HEK293 (cell line): ENCODE measurements around the gene RAB3IP.

Source experiments
- CTCF ChIA-PET: fragments of 350-600 bp; formaldehyde crosslinking; extraction: SDS; loops from one replicate; lab custom pipeline; 2021; ENCODE audit warnings: antibody characterized with exemption; lab: Yijun Ruan, JAX
- POLR2A ChIA-PET: fragments of 300-600 bp; formaldehyde crosslinking; extraction: SDS; loops from one replicate; lab custom pipeline; 2020; ENCODE audit warnings: antibody characterized with exemption, inconsistent platforms; lab: Yijun Ruan, JAX
- H3K27ac ChIP-seq: fragments of 200-500 bp; sonication (Bioruptor generic); 2 replicates; pipeline ENCODE4 v1.5.1; 2014; ENCODE audit warnings: low read depth, low read length, control low read depth, inconsistent platforms; ENCODE audit errors: extremely low read depth
- H3K36me3 ChIP-seq, 2 experiments: fragments of 200-500 bp in 1 of 2; sonication (Bioruptor generic) in 1 of 2; 1 replicate in 1 of 2; 2 replicates in 1 of 2; pipeline ENCODE4 v1.5.1; 2014 to 2017; ENCODE audit warnings: inconsistent platforms in 2 of 2, low read length in 2 of 2; ENCODE audit not compliant: control insufficient read depth in 2 of 2, insufficient read depth in 1 of 2
- H3K4me1 ChIP-seq: fragments of 200-500 bp; sonication (Bioruptor generic); 2 replicates; pipeline ENCODE4 v1.5.1; 2014; ENCODE audit warnings: mild to moderate bottlenecking, low read length, inconsistent platforms; ENCODE audit not compliant: control insufficient read depth, insufficient read depth
- H3K4me3 ChIP-seq: 2 replicates; pipeline ENCODE4 v1.5.1; 2011; ENCODE audit warnings: low read depth, mild to moderate bottlenecking, control low read depth, low read length, moderate library complexity
- H3K9me3 ChIP-seq: fragments of 200-500 bp; sonication (Bioruptor generic); 2 replicates; pipeline ENCODE4 v1.5.1; 2014; ENCODE audit warnings: low read depth, low read length, inconsistent platforms; ENCODE audit not compliant: control insufficient read depth, insufficient read depth
- SP3 ChIP-seq: fragments of 450-650 bp; formaldehyde crosslinking; IDR thresholded peaks from 2 replicates; pipeline ENCODE4 v1.5.1; 2016; ENCODE audit warnings: missing biosample characterization, missing genetic modification characterization
- TRIM28 ChIP-seq: IDR thresholded peaks from 2 replicates; pipeline ENCODE4 v1.6.1; 2011; ENCODE audit warnings: low read length, control low read depth, borderline replicate concordance
- YY1 ChIP-seq: fragments of 450-650 bp; formaldehyde crosslinking; IDR thresholded peaks from 2 replicates; pipeline ENCODE4 v1.5.1; 2018; ENCODE audit warnings: missing biosample characterization, missing genetic modification characterization
- ZBTB17 ChIP-seq: fragments of 450-650 bp; formaldehyde crosslinking; IDR thresholded peaks from 2 replicates; pipeline ENCODE4 v1.5.1; 2016; ENCODE audit warnings: missing biosample characterization, missing genetic modification characterization
- ZBTB7A ChIP-seq: fragments of 450-650 bp; formaldehyde crosslinking; IDR thresholded peaks from 2 replicates; pipeline ENCODE4 v1.5.1; 2016; ENCODE audit warnings: low read depth, missing biosample characterization, missing genetic modification characterization
- ZIC2 ChIP-seq: fragments of 450-650 bp; formaldehyde crosslinking; IDR thresholded peaks from 2 replicates; pipeline ENCODE4 v1.5.1; 2016; ENCODE audit warnings: missing biosample characterization, missing genetic modification characterization
- ZNF10 ChIP-seq: fragments of 450-650 bp; formaldehyde crosslinking; IDR thresholded peaks from 2 replicates; pipeline ENCODE4 v1.5.1; 2017; ENCODE audit warnings: missing biosample characterization, missing genetic modification characterization
- ZNF121 ChIP-seq: fragments of 450-650 bp; formaldehyde crosslinking; IDR thresholded peaks from 2 replicates; pipeline ENCODE4 v1.5.1; 2016; ENCODE audit warnings: missing biosample characterization, missing genetic modification characterization
- ZNF146 ChIP-seq: fragments of 450-650 bp; formaldehyde crosslinking; IDR thresholded peaks from 2 replicates; pipeline ENCODE4 v1.5.1; 2016; ENCODE audit warnings: missing biosample characterization, missing genetic modification characterization
- ZNF16 ChIP-seq: fragments of 450-650 bp; formaldehyde crosslinking; IDR thresholded peaks from 2 replicates; pipeline ENCODE4 v1.5.1; 2016; ENCODE audit warnings: low read depth, missing biosample characterization, missing genetic modification characterization
- ZNF214 ChIP-seq: fragments of 450-650 bp; formaldehyde crosslinking; IDR thresholded peaks from 2 replicates; pipeline ENCODE4 v1.5.1; 2017; ENCODE audit warnings: missing biosample characterization, mild to moderate bottlenecking, missing genetic modification characterization, borderline replicate concordance
- ZNF324 ChIP-seq: fragments of 450-650 bp; formaldehyde crosslinking; IDR thresholded peaks from 2 replicates; pipeline ENCODE4 v1.5.1; 2016; ENCODE audit warnings: missing biosample characterization, missing genetic modification characterization
- ZNF473 ChIP-seq: fragments of 450-650 bp; formaldehyde crosslinking; IDR thresholded peaks from 2 replicates; pipeline ENCODE4 v1.5.1; 2017; ENCODE audit warnings: missing biosample characterization, missing genetic modification characterization
- ZNF48 ChIP-seq: fragments of 450-650 bp; formaldehyde crosslinking; IDR thresholded peaks from 2 replicates; pipeline ENCODE4 v1.5.1; 2016; ENCODE audit warnings: missing biosample characterization, missing genetic modification characterization
- ZNF501 ChIP-seq: fragments of 450-650 bp; formaldehyde crosslinking; IDR thresholded peaks from 2 replicates; pipeline ENCODE4 v1.5.1; 2016; ENCODE audit warnings: missing biosample characterization, missing genetic modification characterization
- ZNF544 ChIP-seq: fragments of 450-650 bp; formaldehyde crosslinking; IDR thresholded peaks from 2 replicates; pipeline ENCODE4 v1.5.0; 2017; ENCODE audit warnings: missing biosample characterization, missing genetic modification characterization
- ZNF560 ChIP-seq: fragments of 450-650 bp; formaldehyde crosslinking; IDR thresholded peaks from 2 replicates; pipeline ENCODE4 v1.5.1; 2017; ENCODE audit warnings: missing biosample characterization, missing genetic modification characterization, borderline replicate concordance
- ZNF561 ChIP-seq: fragments of 450-650 bp; IDR thresholded peaks from 2 replicates; pipeline ENCODE4 v1.5.1; 2018; ENCODE audit warnings: missing biosample characterization, missing genetic modification characterization, borderline replicate concordance
- ZNF596 ChIP-seq: fragments of 450-650 bp; IDR thresholded peaks from 2 replicates; pipeline ENCODE4 v1.5.0; 2018; ENCODE audit warnings: missing biosample characterization, mild to moderate bottlenecking, missing genetic modification characterization, moderate library complexity
- ZNF660 ChIP-seq: fragments of 450-650 bp; IDR thresholded peaks from 2 replicates; pipeline ENCODE4 v1.5.1; 2018; ENCODE audit warnings: missing biosample characterization, mild to moderate bottlenecking, missing genetic modification characterization
- ZNF776 ChIP-seq: fragments of 450-650 bp; formaldehyde crosslinking; IDR thresholded peaks from 2 replicates; pipeline ENCODE4 v1.5.0; 2017; ENCODE audit warnings: missing biosample characterization, missing genetic modification characterization, borderline replicate concordance
- TF ChIP-seq, protein P1 (sequence below): sonication (generic); formaldehyde crosslinking; IDR thresholded peaks from 2 replicates; pipeline ENCODE4 v1.8.1; 2022; ENCODE audit warnings: mild to moderate bottlenecking, moderate library complexity, missing genetic modification reagents
- TF ChIP-seq, protein P2 (sequence below): fragments of 450-650 bp; formaldehyde crosslinking; IDR thresholded peaks from 2 replicates; pipeline ENCODE4 v1.5.1; 2017; ENCODE audit warnings: missing biosample characterization, mild to moderate bottlenecking, missing genetic modification characterization, moderate library complexity
- TF ChIP-seq, protein P3 (sequence below): fragments of 450-650 bp; formaldehyde crosslinking; IDR thresholded peaks from 2 replicates; pipeline ENCODE4 v1.5.1; 2017; ENCODE audit warnings: missing biosample characterization, missing genetic modification characterization
- TF ChIP-seq, protein P4 (sequence below): fragments of 450-650 bp; formaldehyde crosslinking; IDR thresholded peaks from 2 replicates; pipeline ENCODE4 v1.5.1; 2016; ENCODE audit warnings: missing biosample characterization, missing genetic modification characterization
- TF ChIP-seq, protein P5 (sequence below): fragments of 450-650 bp; formaldehyde crosslinking; IDR thresholded peaks from 2 replicates; pipeline ENCODE4 v1.5.1; 2016; ENCODE audit warnings: missing biosample characterization, missing genetic modification characterization
- TF ChIP-seq, protein P6 (sequence below): fragments of 450-650 bp; formaldehyde crosslinking; IDR thresholded peaks from 2 replicates; pipeline ENCODE4 v1.5.1; 2016; ENCODE audit warnings: missing biosample characterization, missing genetic modification characterization

RAB3IP gene

DNA sequence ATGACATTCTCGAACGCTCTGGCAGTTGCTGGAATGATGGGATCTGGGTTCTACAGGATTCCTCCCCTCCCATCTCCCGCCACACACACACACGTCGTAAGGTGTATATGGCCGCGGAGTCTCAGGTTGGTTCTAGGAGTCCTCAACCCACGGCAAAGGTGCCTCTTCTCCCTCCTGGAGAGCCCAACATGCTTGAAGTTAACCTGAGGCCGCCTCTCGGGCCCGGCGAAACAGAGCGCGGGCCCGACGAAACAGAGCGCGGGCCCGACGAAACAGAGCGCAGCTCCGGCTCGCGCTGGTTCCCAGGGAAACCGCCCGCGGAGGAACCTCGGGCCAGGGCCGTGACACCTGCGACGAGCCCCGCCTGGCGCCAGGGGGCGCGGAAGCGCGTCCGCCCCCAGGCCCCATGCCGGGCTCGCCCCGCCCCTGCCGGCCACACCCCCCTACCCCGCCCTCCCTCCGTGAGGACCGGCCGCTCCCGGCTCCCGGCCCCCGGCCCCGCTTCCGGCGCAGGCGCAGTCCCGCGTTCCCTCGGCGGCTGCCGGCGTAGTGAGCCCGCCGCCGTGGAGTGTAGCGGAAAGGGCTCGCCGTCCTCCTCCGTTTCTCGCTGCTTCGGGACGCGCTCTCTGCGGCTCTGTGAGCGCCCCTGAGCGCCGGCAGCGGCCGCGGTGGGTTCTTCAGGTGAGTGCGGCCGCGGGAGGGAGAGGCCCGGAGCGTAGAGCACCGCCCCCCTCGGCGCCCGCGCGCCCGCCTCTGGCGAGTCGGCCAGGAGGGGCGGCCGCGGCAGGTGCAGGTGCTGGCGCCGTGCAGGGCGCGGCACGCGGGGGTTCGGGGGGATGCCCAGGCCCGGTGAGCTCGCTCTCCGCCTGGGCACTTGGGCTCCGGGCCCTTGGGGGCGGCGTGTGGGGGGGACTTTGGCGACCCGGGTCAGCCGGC, at the start of gene RAB3IP (continued):
- TF ChIP-seq, protein P1, sequence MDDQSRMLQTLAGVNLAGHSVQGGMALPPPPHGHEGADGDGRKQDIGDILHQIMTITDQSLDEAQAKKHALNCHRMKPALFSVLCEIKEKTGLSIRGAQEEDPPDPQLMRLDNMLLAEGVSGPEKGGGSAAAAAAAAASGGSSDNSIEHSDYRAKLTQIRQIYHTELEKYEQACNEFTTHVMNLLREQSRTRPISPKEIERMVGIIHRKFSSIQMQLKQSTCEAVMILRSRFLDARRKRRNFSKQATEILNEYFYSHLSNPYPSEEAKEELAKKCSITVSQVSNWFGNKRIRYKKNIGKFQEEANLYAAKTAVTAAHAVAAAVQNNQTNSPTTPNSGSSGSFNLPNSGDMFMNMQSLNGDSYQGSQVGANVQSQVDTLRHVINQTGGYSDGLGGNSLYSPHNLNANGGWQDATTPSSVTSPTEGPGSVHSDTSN, result peak; percentile 13; the same call in 1 of the 2 replicates
- TF ChIP-seq ZNF121 (tag by site-specific recombination) (no peak), ZNF561 (tag by site-specific recombination) (peak; percentile 64; the same call in 1 of the 2 replicates), SP3 (tag by site-specific recombination) (peak; percentile 35; the same call in 1 of the 2 replicates), ZNF501 (peak; percentile 26; the same call in 1 of the 2 replicates), ZNF776 (tag by site-specific recombination) (peak; percentile 99)
- TF ChIP-seq, protein P2, sequence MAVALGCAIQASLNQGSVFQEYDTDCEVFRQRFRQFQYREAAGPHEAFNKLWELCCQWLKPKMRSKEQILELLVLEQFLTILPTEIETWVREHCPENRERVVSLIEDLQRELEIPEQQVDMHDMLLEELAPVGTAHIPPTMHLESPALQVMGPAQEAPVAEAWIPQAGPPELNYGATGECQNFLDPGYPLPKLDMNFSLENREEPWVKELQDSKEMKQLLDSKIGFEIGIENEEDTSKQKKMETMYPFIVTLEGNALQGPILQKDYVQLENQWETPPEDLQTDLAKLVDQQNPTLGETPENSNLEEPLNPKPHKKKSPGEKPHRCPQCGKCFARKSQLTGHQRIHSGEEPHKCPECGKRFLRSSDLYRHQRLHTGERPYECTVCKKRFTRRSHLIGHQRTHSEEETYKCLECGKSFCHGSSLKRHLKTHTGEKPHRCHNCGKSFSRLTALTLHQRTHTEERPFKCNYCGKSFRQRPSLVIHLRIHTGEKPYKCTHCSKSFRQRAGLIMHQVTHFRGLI (tag by site-specific recombination), result 0 out of 2 replicates have a peak, but pooled peaks have one; percentile 53

DNA sequence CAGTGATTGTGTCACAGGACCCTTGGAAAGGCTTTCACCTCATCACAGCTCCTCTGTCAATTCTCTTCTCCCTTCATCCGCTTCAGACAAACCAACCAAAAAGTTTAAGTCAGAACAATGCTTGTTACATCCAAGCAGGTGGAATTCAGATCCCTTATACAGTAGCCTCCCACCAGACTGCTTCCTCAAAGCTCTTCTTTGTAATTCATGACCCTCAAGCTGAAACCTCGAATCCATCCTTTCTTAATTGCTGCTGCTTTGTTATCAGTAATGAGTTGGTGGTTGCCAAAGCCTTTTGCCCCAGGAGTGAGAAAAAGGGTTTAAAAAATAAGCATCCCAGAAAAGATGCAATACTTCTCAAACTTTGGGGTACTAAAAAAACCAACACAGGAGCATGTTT, 49.0 kb upstream of the RAB3IP start:
- ChIA-PET CTCF (interaction anchor here (0.7 to 1.0 kb wide), 3 partner anchors 18 to 211 kb away, joined by 3 read pairs; no protein-coding TSS in a partner anchor), POLR2A (no interaction called here)
- Histone ChIP-seq H3K9me3 (no peaks in the 10 kb centered on the region), H3K4me3 (no peak overlapping the region), H3K36me3 (no peaks in the 10 kb centered on the region), H3K27ac (no peak overlapping the region), H3K4me1 (0 out of 2 replicates have a peak, but pooled peaks cover 2% of the 10 kb centered on the region)
- TF ChIP-seq ZIC2 (tag by site-specific recombination) (no peak), ZBTB17 (tag by site-specific recombination) (no peak), ZNF324 (tag by site-specific recombination) (no peak), ZNF473 (tag by site-specific recombination) (no peak), TRIM28 (no peak), ZNF214 (no peak), ZNF660 (tag by site-specific recombination) (no peak), ZNF146 (tag by site-specific recombination) (no peak), ZNF16 (tag by site-specific recombination) (no peak), ZNF10 (no peak), ZNF48 (tag by site-specific recombination) (no peak), ZBTB7A (tag by site-specific recombination) (no peak), ZNF560 (no peak), ZNF596 (tag by site-specific recombination) (no peak), ZNF544 (tag by site-specific recombination) (no peak), YY1 (tag by site-specific recombination) (no peak)
- TF ChIP-seq, protein P3, sequence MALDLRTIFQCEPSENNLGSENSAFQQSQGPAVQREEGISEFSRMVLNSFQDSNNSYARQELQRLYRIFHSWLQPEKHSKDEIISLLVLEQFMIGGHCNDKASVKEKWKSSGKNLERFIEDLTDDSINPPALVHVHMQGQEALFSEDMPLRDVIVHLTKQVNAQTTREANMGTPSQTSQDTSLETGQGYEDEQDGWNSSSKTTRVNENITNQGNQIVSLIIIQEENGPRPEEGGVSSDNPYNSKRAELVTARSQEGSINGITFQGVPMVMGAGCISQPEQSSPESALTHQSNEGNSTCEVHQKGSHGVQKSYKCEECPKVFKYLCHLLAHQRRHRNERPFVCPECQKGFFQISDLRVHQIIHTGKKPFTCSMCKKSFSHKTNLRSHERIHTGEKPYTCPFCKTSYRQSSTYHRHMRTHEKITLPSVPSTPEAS (tag by site-specific recombination), result no peak
- TF ChIP-seq, protein P4, sequence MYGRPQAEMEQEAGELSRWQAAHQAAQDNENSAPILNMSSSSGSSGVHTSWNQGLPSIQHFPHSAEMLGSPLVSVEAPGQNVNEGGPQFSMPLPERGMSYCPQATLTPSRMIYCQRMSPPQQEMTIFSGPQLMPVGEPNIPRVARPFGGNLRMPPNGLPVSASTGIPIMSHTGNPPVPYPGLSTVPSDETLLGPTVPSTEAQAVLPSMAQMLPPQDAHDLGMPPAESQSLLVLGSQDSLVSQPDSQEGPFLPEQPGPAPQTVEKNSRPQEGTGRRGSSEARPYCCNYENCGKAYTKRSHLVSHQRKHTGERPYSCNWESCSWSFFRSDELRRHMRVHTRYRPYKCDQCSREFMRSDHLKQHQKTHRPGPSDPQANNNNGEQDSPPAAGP, result no peak
- TF ChIP-seq, protein P5, sequence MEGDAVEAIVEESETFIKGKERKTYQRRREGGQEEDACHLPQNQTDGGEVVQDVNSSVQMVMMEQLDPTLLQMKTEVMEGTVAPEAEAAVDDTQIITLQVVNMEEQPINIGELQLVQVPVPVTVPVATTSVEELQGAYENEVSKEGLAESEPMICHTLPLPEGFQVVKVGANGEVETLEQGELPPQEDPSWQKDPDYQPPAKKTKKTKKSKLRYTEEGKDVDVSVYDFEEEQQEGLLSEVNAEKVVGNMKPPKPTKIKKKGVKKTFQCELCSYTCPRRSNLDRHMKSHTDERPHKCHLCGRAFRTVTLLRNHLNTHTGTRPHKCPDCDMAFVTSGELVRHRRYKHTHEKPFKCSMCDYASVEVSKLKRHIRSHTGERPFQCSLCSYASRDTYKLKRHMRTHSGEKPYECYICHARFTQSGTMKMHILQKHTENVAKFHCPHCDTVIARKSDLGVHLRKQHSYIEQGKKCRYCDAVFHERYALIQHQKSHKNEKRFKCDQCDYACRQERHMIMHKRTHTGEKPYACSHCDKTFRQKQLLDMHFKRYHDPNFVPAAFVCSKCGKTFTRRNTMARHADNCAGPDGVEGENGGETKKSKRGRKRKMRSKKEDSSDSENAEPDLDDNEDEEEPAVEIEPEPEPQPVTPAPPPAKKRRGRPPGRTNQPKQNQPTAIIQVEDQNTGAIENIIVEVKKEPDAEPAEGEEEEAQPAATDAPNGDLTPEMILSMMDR (tag by site-specific recombination), result no peak
- TF ChIP-seq, protein P6, sequence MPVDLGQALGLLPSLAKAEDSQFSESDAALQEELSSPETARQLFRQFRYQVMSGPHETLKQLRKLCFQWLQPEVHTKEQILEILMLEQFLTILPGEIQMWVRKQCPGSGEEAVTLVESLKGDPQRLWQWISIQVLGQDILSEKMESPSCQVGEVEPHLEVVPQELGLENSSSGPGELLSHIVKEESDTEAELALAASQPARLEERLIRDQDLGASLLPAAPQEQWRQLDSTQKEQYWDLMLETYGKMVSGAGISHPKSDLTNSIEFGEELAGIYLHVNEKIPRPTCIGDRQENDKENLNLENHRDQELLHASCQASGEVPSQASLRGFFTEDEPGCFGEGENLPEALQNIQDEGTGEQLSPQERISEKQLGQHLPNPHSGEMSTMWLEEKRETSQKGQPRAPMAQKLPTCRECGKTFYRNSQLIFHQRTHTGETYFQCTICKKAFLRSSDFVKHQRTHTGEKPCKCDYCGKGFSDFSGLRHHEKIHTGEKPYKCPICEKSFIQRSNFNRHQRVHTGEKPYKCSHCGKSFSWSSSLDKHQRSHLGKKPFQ, result no peak
